Right atrium auricular region (tissue), 2 donors: ENCODE data around the gene GLYR1. TPM values are rescaled to one million over a fixed set of nuclear protein-coding genes. Genes with fewer than 3 reads are reported as not detected.

ENCODE experiments used
- DNase-seq: peaks from one replicate; pipeline ENCODE4 v3.0.0-alpha.2; 2019; ENCODE audit warnings: low spot score
- H3K27ac ChIP-seq, 2 donors: fragments of 200-600 bp; sonication (generic); 1 replicate in 1 of 2; 2 replicates in 1 of 2; pipeline ENCODE4 v1.5.1; 2016 to 2019
- H3K27me3 ChIP-seq, 2 donors: fragments of 200-600 bp; sonication (generic); one replicate each; pipeline versions ENCODE4 v1.5.1 to v1.6.0; 2017 to 2019
- H3K36me3 ChIP-seq: fragments of 200-600 bp; sonication (generic); one replicate; pipeline ENCODE4 v1.5.1; 2016
- H3K4me1 ChIP-seq, 2 donors: fragments of 200-600 bp; sonication (generic); one replicate each; pipeline versions ENCODE4 v1.5.1 to v1.6.0; 2017 to 2019
- H3K4me3 ChIP-seq, 2 donors: fragments of 200-600 bp; sonication (generic); 1 replicate in 1 of 2; 2 replicates in 1 of 2; pipeline ENCODE4 v1.5.1; 2017 to 2019; ENCODE audit warnings: mild to moderate bottlenecking in 1 of 2, moderate library complexity in 1 of 2
- H3K9me3 ChIP-seq, 2 donors: fragments of 200-600 bp; sonication (generic); one replicate each; pipeline ENCODE4 v1.5.1; 2019
- total RNA-seq, 2 donors: library from RNA; depleted of rRNA; stranded (reverse); fragments of >200 nt; gene quantifications; one replicate each; pipeline ENCODE4 v1.1.0, GENCODE V29; 2016
- TF ChIP-seq, protein P1 (sequence below), 2 donors: fragments of 200-600 bp; sonication (generic); IDR thresholded peaks; one replicate each; pipeline ENCODE4 v1.5.1; 2019; ENCODE audit warnings: antibody characterized with exemption in 2 of 2

The GLYR1 gene
- total RNA-seq, 2 donors from 2014 or later, result 37.4 to 39.4 TPM

DNA sequence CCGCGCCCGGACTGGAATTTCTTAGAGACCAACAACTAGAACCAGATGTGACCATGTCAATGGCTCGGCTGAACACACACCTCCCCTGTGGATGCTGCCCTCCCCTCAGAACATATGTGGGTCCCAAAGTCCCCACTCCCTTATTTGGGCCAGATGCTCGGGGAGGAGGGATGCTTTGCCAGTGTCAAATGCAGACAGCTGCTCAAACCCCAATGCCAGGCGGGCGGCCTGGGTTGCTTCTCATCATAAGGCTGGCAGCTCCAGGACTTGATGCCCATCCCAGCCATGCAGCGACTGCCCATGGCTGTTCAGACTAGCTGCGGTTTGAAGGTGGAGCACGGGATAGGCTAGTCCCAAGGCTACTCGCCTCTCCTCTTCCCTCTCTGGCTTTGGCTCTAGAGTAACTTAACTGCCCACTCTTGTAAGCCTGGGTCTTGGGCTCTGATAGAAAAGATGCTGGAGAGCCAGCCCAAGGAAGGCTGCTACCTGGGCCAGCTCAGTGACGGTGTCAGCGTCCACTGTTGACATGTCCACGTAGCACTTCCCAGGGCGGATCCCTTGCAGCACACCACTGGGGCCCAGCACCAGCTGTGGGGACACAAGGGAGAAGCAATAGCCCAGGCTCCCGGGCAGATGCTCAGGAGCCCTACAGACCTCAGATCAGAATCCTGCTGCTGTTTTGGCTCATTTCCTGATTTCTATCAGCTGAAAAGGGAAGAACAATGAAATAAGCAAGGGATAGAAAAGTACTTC is 33.7 kb downstream of the GLYR1 start:
- Histone ChIP-seq H3K4me1 (peaks cover 0 to 17% of the 10 kb centered on the region in 2 donors), H3K4me3 (no peak overlapping the region), H3K27ac (peak overlapping the region; percentile 77 to 90), H3K9me3 (no peaks in the 10 kb centered on the region), H3K27me3 (no peaks in the 10 kb centered on the region), H3K36me3 (peaks cover 82% of the 10 kb centered on the region)
- TF ChIP-seq, protein P1, sequence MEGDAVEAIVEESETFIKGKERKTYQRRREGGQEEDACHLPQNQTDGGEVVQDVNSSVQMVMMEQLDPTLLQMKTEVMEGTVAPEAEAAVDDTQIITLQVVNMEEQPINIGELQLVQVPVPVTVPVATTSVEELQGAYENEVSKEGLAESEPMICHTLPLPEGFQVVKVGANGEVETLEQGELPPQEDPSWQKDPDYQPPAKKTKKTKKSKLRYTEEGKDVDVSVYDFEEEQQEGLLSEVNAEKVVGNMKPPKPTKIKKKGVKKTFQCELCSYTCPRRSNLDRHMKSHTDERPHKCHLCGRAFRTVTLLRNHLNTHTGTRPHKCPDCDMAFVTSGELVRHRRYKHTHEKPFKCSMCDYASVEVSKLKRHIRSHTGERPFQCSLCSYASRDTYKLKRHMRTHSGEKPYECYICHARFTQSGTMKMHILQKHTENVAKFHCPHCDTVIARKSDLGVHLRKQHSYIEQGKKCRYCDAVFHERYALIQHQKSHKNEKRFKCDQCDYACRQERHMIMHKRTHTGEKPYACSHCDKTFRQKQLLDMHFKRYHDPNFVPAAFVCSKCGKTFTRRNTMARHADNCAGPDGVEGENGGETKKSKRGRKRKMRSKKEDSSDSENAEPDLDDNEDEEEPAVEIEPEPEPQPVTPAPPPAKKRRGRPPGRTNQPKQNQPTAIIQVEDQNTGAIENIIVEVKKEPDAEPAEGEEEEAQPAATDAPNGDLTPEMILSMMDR (IDR thresholded peaks at IDR 0.05), result no peak
- DNase-seq, result no peak

DNA sequence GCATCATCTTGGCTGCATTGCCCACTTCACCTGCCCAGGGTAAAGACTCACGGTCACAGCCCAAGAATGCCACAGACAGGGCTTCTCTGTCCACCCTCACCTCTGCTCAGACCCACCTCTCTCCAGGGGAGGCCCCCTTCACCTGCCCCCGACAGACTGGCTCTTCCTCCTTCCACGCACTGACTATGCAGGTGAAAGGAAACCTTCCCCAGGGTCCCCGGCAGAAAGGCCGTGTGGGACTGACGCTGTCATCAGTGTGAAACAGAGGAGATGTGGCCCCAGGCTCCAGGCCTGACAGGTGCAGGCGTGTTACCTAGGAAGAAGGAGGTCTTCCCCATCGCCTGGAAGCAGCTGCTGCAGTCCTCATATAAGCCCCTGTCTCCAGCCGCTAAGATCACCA is 35.3 kb downstream of the GLYR1 start:
- TF ChIP-seq, protein P1 (IDR thresholded peaks at IDR 0.05), result no peak
- DNase-seq, result no peak
- peaks cover 79% of the 10 kb centered on the region for H3K36me3 ChIP-seq
- peaks cover 0 to 17% of the 10 kb centered on the region in 2 donors for H3K4me1 ChIP-seq
- H3K27ac ChIP-seq, result no peak overlapping the region
- H3K4me3 ChIP-seq, result no peak overlapping the region
- no peaks in the 10 kb centered on the region for H3K9me3 ChIP-seq
- no peaks in the 10 kb centered on the region for H3K27me3 ChIP-seq

DNA sequence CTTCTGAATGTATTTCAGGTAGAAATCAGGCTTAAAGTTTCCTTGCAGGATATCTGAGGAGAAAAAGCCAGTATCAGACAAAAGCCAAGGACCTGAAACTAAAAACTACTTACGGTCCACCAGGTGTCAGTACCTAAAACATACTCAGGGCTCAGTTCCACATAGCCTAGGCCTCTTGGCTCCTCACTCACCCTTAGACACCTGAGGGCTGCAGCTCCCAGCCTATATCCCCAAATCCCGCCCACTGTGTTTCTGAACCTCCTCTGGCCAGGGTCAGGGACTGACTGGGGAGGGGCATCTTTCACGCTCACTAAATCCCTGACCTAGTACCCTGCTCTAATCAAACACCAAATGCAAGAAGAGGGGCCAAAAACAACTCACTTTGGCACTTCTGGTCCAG is 35.8 kb downstream of the GLYR1 start:
- TF ChIP-seq, protein P1 (IDR thresholded peaks at IDR 0.05), result no peak
- Histone ChIP-seq H3K4me1 (peaks cover 0 to 17% of the 10 kb centered on the region in 2 donors), H3K9me3 (no peaks in the 10 kb centered on the region), H3K36me3 (peaks cover 77% of the 10 kb centered on the region), H3K27me3 (no peaks in the 10 kb centered on the region), H3K4me3 (no peak overlapping the region), H3K27ac (no peak overlapping the region)
- no peak for DNase-seq

DNA sequence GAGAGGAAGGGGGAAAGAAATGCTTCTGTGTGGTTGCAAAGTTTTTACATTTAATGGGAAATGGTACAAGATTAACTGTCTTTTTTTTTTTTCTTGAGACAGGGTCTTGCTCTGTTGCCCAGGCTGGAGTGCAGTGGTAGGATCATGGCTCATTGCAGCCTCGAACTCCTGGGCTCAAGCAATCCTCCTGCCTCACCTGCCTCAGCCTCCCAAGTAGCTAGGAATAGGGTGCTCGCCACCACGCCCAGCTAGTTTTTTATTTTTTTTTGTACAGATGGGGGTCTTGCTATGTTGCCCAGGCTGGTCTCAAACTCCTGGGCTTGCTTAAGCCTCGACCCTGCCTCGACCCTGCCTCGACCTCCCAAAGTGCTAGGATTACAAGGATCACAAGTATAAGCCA is 40.8 kb downstream of the GLYR1 start:
- no peaks in the 10 kb centered on the region for H3K9me3 ChIP-seq
- TF ChIP-seq, protein P1 (IDR thresholded peaks at IDR 0.05), result no peak
- DNase-seq, result no peak
- H3K4me1 ChIP-seq, result peaks cover 0 to 34% of the 10 kb centered on the region in 2 donors
- H3K36me3 ChIP-seq, result peaks cover 61% of the 10 kb centered on the region
- H3K27me3 ChIP-seq, result no peaks in the 10 kb centered on the region
- no peak overlapping the region for H3K27ac ChIP-seq
- no peak overlapping the region for H3K4me3 ChIP-seq

DNA sequence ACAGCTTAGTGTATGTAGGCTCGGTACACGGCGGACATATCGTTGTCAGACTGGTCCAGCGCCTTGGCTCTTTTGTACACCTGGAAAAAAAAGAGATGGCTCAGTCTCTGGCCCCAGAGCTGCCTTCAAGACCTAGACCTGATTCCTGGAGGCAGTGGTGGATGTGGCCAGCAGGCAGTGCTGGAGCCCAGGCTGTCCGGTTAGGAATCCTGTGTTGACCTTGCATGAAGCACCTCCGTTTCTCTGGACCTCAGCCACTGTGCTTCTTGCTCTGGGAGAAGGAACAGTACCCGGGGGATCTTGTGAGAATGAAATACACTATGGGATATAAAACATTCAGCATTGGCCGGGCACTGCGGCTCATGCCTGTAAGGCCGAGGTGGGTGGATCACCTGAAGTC is 41.9 kb downstream of the GLYR1 start:
- TF ChIP-seq, protein P1 (IDR thresholded peaks at IDR 0.05), result peak in 1 of 2 donors; percentile 54
- Histone ChIP-seq H3K27ac (peak overlapping the region; percentile 36 to 52), H3K27me3 (no peaks in the 10 kb centered on the region), H3K36me3 (peaks cover 52% of the 10 kb centered on the region), H3K4me3 (no peak overlapping the region), H3K4me1 (peaks cover 0 to 45% of the 10 kb centered on the region in 2 donors), H3K9me3 (no peaks in the 10 kb centered on the region)
- no peak for DNase-seq
